GM18517 (cell line): ENCODE results near the gene ERC2.

Source experiments
- ATAC-seq: cut with Tn5 transposase; IDR thresholded peaks from one replicate; pipeline ENCODE4 v1.9.1; 2021; ENCODE audit warnings: mild to moderate bottlenecking, moderate library complexity; ENCODE audit not compliant: unreplicated experiment

ERC2 gene

DNA sequence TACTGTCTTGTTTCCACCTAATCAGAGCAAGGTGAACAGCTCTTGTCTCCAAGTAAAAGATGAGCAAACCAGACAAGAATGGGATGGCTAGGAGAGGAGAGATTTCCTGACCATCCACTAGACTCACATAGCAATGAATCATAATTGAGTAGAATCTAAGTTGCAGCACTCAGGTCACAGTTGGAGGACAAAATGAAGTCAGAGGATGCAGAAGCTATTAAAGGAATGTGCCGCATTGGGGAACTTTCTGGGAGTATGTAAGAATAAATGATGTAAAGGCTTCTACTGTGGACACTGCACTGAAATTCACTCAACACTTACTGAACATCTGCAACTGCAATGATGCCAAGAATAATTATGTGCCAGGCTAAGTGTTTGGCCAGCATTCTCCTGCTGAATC, 763.7 kb downstream of the ERC2 start:
- ATAC-seq, result no peak

DNA sequence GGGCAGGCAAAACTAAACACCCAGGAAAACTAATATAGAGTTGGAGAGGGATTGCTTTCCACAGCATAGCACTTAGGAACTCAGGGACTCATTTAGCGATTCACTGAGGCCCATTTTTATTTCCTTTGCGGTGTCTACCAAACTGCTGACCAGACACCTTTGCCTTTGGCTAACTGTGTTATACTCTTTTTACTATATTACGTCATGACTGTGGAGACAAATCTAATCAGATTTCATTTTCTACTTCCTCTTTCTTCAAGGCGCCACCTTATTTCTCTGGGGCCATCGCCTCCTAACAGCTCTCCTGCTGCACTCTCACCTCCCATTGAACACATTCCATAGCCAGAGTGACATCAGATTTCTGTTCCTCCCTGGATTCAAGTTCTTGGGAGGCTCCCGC, 765.4 kb downstream of the ERC2 start:
- ATAC-seq, result no peak

DNA sequence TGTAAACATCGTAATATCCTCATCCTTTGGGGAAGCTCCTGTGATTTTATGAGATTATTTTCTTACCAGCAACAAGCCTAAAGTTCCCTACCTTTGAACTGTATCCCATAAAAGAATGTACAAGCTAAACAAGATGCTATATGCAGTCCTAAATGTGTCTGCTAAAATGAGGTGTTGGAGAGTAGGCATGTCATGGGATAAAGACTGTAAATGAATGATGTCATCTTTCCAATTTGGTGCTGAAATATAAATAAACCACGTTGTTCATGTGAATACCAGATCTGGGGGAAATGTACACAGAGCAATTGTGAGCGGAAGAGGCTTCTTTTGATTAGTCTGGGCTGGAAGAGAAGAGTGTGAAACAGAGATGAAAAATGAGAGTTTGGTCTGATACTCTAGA, 766.3 kb downstream of the ERC2 start:
- ATAC-seq, result no peak

DNA sequence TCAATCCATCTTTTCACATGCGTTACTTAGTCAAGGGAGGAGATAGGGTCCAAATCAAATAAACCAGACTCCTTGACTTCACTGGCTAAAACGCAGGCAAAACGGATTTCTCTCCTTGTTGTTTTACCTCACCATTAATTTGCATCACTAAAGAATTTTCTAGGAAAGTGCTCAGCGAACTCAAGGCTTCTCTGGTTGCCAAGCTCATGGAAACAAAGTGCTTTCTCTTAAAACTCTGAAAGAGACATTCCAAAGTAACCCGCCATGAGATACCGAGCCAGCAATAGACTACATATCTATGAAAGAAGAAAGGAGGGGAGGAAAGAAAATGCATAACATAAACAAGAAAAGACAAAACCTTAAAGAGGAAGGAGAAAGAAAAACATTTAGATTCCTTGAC, 769.4 kb downstream of the ERC2 start:
- ATAC-seq, result no peak

DNA sequence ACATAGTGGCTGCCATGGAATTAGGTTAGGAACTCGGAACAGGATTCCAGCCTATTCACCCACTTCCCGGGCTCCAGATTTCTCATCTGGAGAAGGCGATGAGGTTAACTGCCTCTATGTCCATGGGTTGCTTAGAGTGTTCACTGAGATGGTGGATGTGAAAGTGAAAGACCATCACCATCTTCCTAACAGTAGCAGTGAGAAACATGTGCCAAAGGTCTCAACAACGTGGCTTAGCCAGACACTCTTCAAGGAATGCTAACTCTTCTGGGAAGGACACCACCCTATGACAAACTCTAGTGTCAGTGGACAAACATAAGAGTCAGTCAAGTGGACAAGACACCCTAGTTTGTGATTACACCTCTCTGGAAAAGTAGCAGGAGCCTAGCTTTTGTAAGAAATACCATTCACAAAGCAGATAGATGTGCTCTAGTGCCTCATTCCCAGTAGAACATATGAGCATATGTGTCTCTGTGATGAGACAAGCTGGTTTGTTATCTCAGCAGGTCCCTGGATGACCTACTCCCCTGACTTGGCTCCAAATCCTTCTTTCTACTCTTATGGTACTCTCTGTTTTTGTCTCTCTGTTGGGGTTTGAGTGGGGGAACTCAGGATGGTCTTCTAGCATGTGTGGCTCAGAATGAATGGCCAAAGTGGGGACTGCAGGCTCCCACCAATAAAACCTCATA, 770.9 kb downstream of the ERC2 start:
- no peak for ATAC-seq

DNA sequence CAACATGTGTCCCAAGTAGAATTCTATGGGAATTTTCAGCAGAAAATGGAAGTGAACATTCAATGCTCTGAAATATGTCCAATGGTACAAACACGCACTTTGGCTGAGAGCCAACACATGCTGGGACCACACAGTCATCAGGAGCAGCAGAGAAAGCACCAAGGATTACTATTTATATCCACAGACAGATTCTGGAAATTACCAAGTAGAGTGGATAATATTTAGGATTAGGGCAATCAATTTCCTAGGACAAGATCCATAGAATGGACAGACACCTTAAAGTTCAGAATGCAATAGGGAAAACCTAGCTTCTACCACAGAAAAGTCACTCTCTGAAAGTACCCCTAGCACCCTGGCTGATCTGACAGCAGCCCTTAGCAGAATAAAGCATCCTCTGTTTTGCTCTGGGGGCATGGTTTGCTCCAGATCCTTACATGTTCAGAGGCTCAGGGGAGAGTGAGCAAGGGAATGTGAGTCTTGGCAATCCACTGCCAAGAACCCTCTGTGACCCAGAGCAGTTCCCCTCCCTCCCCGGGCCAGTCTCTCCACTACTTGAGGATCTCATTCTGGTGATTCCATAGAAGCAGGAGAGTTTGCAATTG, 775.2 kb downstream of the ERC2 start:
- ATAC-seq, result no peak

DNA sequence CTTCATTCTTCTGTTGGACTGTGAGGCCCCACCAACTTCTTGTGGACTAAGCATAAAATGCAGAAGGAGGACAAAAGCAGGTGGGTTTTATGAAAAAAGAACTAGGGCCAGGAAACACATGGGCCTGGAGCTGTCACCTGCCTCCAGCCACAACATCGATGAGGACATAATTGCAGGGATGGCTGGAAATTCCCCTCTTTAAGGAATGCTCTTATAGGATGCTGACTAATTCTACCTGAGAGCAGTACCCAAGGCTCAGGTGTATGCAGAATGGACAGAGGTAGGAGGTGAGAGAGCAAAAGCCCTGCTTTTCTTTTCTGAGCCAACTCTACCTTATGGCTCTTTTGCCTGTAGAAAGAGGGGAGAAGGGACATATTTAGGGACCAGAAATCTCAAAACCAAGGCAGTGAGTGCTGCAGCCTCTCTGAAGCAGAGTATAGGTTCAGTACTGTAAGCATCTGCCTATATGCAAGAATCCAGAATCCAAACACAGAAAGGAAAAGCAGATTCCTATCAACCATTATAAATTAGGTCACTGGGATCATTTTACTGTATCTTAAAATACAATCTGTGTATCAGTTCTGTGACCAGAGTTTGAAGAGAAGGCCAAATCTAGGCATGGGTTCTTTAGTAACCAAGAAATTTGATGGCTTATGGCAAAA, 775.8 kb downstream of the ERC2 start:
- no peak for ATAC-seq

DNA sequence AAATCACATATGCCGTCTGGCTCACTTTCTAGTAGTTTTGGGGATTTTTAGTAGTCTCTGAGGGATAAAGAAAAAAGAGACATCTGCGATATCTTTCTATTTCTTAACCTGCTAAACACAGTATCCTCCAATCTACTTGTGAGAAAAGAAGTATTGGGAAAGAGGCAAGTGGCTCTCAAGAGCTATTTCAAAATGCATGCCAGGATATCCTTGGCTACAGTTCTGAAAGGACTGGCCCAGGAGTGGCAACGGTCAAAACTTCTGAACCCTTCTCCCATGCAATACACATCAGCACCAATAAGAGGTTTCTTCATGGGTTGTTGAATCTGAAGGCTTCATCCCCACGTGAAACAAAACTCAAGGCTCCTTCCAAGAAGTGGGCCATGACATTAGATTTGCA, 777.1 kb downstream of the ERC2 start:
- ATAC-seq, result no peak

DNA sequence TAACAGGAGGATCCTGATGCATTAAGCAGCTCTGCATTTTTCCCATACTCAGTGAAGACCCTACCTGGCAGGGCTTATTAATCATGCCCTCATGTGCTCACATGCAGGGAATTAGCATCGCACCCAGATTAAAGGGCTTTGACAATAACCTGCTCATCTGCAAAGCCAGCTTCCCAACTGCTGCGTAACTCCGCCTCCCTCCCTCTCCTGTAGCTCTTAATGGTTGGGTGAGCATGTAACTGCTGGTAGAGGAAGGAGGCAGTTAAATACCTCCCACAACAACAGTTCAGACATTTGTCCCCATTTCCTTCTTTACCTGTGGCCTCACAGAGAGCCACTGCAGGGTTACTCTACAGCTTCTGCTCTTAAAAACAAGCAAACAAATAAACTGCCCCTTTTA, 777.5 kb downstream of the ERC2 start:
- ATAC-seq, result no peak

DNA sequence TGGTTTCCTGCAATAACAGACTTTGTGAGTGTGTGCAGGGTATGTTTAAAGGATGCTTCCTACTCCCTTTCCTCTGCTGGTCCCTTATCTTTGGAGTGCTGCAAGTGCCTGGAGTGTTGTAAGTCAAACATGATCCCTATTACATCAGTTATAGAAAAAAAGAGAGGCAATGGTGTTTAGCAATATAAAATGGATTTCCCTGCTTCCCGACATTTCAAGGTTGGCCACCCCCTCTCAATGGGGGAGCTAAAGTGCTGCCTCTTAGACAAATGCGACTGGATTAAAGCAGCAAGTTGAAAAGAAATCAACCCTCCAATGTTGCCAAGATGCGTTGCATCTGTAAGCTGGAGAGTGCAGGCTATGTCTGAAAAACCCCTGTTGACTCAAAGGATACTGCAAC, 778.1 kb downstream of the ERC2 start:
- ATAC-seq, result no peak

DNA sequence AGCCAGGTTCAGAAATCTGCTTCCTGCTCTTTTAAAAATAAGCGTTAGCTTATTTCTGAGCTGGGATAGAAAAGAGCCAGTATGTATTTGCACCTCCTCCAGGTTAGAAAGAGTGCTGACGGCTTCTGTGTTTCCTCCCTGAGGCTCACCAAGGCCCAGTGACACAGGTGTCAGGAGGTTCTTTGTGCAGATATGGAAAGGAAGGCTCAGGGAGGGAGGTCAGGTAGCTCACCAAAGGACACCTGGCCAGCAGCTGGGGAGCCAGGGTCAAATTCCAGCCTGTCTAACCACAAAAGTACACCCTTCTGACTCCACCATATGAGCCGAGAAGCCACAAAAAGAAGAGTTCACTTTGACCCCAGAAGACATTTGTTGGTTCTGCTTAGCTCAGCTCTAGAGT, 780.1 kb downstream of the ERC2 start:
- ATAC-seq, result no peak

DNA sequence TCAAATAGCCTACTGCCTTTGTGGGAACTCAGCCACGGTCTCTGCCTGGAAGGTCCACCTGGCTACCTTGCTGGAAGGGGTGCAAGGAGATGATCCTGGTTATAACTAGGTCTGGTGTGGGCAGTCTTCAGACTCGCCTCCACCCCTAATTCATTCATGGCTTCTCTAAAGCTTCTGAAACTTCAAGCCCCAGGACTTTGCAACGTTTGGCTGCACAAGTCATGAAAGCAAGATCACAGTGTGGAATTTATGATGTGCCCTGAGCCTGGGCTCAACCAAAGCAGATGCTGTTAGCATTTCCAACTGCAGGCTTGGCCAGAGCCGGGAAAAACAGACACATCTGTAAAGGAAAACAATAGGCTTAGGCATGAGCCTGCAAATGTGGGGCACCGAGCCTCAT, 780.7 kb downstream of the ERC2 start:
- no peak for ATAC-seq

DNA sequence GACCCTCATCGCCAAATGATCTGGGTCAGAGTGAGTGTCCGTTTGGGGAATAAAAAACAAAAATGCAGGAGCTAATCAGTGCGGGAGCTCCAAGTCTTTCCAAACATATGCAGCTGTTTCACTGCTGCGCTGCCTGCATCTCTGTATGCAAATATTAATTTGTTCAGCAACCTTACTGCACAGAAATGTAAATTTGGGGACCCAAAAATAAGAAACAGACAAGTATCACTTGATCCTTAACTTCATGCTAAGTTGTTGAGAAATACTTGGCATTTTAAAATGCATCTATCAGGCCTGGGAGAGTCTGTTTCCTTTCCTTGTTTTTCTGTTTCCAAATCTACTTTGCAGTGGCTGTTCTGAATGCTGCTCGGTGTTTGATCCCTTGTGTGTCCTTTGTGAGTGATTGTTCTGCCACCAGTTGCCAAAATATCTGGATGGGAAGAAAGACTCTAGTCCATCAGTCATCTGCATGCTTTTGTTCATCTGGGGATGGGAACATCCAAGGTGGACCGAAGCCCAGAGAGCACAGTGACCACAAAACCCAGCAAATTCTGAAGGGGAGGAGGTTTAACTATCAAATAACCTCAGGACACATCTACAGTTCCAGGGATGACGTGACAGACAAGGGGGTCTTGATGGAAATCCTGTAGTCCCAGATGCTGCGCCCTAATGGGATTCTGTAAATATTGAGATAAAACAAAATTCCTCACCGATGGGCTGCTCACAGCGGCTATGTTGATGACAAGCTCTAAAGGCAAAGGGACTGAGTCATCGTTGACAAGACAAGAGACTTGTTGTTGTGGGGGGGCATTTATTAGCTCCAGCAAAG, 781.6 kb downstream of the ERC2 start:
- ATAC-seq, result no peak

DNA sequence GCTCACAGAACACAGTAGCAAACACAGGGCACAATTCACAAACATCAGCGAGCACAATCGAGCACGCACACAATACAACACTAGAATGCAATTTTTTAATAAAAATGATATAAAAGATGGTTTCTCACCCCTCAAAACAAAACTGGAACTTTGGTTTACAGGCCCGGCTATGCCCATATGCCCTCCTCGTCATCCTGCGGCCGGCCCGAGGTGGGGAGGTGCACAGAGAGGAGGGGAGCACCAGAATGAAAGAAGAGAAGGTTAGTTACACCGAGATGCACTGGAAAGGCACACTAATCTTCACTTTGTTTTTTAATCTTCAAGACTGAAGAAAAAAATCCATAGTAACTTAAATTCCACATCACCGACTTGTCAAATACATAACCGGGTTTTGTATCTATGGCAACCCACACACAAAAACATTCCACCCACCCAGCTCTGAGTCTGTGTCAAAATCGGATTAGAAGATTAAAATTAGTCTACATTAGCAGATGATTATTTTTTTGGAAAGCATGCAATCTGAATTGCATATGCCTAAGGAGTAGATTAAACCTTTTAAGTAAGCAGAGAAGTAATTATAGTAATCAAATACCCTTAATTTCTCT, 784.5 kb downstream of the ERC2 start:
- ATAC-seq, result no peak

DNA sequence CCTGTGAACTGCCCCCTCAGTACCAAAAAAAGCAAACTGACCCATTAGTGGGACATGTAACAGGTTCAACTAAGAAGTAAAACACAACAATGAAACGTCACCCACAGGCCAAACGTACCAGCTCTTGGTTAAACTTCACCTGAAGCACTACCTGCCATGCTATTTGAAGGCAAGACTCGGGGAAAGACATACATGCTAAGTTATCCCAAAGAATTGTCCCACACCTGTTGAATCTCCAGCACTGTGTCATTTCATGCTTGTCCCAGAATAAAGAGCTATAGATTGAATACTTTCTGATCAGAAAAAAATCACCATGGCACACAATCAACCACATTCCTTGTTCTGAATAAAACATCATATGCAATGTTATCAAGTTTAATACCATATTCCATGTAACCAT, 785.8 kb downstream of the ERC2 start:
- no peak for ATAC-seq

DNA sequence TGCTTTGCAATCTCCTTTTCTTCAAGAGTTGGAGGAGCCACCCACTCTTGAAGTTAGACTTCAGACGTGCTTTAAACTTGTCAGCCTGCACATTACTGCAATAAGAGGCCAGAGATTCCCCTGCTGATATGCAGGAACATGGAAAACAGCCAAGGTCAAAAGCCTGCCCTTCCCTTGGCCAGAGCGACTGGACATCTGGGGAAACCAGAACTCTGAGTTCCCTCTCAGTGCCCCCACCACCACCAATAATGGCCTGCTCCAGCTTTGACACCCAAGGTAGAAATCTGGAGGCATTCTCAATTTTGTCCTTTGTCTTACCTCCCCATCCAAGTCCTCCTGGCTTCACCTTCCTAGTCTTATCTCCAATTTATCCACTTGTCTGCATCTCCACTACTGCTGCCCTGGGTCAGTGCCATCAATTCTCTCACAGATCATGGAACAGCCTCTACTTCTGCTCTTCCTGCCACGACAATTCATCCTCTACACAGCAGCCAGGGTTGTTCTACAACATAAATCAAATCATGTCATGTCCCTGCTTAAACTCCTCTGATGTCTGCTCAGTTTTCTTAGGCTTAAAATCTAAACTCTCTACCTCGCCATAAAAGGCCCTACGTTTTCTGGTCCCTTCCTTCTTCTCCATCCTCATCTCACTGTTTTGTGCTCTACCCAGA, 789.6 kb downstream of the ERC2 start:
- no peak for ATAC-seq

DNA sequence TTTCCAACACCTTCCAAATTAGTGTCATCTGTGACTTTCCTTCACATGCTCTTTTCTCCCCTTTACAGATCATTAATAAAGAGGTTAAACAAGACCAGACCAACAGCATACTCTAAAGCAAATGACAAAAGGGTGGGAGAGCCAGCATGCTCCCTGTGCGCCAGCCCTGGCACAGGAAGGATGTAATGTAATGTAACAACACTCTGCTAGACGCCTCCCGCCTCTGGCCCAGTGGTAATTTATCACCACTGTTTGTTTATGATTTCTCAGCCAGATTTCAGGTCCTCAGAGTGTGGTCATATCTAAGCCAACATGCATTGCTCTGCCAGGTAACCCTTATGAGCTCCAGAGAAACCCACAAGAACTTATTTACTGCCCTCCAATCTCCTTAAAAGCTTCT, 791.6 kb downstream of the ERC2 start:
- ATAC-seq, result no peak

DNA sequence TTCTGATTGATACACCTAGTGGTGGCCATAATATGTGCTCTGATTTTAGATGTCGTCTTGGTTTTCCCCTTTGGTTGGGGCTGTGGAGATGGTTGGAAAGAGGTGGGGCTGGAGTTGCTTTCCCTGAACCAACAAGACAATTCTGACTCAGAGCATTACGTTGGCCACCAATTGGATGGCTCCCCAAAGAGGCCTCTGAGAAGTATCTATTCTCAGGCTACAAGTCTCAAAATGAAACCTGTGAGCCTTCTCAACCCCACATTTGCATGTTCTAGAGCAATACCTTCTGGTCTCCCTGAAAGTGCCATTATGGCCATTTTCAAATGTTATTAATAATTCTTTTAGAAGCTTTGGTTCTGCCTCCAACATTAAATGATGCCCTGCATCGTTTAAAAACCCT, 792.8 kb downstream of the ERC2 start:
- peak; percentile 99 for ATAC-seq

DNA sequence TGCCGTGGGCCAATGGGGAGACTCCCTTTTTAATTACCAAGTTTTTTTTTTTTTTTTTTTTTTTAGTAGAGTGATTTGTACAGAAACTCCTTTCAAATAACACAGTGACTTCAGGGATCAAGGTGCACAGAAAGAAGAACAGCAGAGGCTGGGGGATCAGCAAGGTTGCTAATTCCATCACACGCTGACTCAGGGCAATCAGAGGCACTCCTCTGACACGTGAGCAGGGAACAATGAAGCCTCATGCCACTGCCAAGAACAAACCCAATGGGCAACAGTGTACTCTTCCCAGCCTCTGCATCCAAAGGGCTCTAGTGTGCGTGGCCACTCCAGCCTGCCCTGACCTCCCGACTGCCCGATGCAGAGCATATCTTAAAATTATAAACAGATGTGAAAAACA, 794.5 kb downstream of the ERC2 start:
- ATAC-seq, result no peak

DNA sequence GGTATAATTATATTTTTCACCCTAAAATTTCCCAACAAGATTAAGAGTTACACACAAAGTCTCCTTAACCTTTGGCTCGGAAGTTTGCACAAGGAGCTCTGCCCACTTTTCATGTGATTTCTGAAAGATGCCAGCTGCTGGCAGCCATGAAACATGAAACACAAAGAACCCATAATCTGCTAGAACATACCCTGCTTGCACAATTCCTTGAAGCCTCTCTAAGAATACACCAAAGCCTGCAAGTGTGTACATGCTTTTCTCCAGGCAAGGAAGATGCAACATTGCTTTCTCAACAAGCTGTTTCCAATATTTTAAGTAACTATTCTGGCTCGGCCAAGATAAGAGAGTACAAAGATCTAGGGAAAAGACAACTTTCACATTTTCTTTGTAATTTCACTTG, 799.1 kb downstream of the ERC2 start:
- ATAC-seq, result no peak

DNA sequence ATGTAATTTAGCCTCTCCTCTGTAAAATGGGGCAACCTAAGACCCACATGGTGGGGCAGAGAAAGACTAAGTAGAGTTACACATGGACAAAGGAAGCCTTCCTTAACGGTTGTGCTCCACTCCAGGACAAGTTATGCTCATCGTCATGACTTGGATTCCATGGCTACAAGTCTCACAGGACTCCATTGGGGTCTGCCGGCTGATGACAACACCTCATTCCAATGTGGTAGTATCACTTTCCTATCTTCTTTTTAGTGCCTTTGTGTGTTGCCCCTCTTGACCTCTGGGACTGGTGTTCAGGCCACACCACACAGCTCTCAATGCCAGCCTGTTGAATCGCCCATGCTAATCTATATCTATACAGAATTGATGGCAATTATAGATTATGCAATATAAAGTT, 799.9 kb downstream of the ERC2 start:
- ATAC-seq, result no peak
